GM10266 (cell line): Measurements from ENCODE around the gene FOXC1.
A peak's percentile ranks its signal among the peaks of the same experiment; 100 is the strongest.

Experiments used
- DNase-seq: peaks from one replicate; pipeline ENCODE4 v3.0.0; 2012; ENCODE audit errors: extremely low spot score
- CTCF ChIP-seq: IDR thresholded peaks from 2 replicates; pipeline ENCODE4 v1.5.1; 2012; ENCODE audit warnings: mild to moderate bottlenecking, low read depth; ENCODE audit not compliant: control insufficient read depth, insufficient read depth; ENCODE audit errors: missing control alignments

The FOXC1 gene

GRCh38 chr6:1604158-1605003, 5.3 kb upstream of the FOXC1 start:
- peak; percentile 89 for DNase-seq
- peak; percentile 92 for TF ChIP-seq CTCF

- DNase-seq, result peak; percentile 55
- no peak for TF ChIP-seq CTCF
These were observed 4.5 kb upstream of the FOXC1 start for GRCh38 chr6:1605004-1605892.

- TF ChIP-seq CTCF, result no peak
- peak; percentile 41 for DNase-seq
These were observed 3.6 kb upstream of the FOXC1 start for GRCh38 chr6:1605893-1606779.

- TF ChIP-seq CTCF, result no peak
- no peak for DNase-seq
These were observed 2.8 kb upstream of the FOXC1 start for GRCh38 chr6:1606780-1607515.

- no peak for TF ChIP-seq CTCF
- DNase-seq, result peak; percentile 31
These were observed 2.0 kb upstream of the FOXC1 start for GRCh38 chr6:1607516-1608221.

GRCh38 chr6:1608222-1609040, 1.3 kb upstream of the FOXC1 start:
- TF ChIP-seq CTCF, result no peak
- DNase-seq, result peak; percentile 51
